Smooth muscle cell of the coronary artery (primary cell): ENCODE results near the gene CNTD1. TPM values are rescaled to one million over a fixed set of nuclear protein-coding genes. Genes with fewer than 3 reads are reported as not detected.

ENCODE experiments used
- total RNA-seq: library from RNA; depleted of rRNA; stranded (reverse); fragments of >200 nt; gene quantifications from 2 replicates; pipeline ENCODE4 v1.2.3, GENCODE V29; 2014; ENCODE audit warnings: low replicate concordance

Gene CNTD1, protein sequence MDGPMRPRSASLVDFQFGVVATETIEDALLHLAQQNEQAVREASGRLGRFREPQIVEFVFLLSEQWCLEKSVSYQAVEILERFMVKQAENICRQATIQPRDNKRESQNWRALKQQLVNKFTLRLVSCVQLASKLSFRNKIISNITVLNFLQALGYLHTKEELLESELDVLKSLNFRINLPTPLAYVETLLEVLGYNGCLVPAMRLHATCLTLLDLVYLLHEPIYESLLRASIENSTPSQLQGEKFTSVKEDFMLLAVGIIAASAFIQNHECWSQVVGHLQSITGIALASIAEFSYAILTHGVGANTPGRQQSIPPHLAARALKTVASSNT
- total RNA-seq = 0.30 TPM in 1 of 2 replicates, not detected in the other

DNA sequence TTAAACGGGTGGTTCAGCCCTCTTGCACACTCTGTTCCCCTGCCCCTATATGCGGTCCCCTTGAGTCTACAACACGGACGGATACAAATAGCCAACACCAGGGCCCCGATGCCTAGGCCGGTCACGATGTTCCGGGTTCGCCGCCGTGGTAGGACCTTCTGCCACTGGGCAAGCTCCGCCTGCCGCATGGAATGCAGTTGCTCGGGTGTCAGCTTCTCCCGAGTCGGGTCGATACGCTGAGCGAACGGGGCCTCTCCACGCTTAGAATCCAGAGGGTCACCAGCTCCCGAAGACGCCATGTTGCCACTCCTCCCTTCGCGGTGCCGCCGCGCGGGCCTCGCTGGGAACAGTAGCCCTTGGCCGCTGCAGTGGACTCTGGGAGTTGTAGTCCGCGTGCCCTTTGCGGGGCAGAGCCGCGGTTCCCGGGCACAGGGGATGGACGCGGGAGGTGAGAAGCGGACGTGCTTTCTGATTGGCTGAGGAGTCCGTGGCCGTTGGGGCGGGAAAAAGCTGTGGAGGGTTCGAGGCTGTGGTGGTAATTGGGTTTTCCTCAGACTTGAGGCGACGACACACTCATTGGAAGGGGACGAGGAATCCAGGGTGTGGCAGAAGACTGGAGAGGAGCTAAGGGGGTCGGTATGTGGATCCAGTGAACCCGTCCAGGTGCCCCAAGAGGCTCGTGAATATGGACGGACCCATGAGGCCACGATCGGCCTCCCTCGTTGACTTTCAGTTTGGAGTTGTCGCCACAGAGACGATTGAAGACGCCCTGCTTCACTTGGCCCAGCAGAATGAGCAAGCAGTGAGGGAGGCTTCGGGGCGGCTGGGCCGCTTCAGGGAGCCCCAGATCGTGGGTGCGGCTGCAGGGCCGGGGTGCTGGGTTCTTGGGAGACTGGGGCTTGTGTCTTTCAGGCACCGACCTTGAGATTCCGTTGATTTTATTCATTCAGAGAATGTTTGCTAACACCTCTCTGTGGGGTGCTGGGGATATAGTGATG is at the start of gene CNTD1, which contains the start of gene COA3:
TSS of gene CNTD1 (plus strand) at position 479 of the 998 bp plus-strand sequence. CDS start at position 686, 207 bp downstream.
TSS of gene COA3 (minus strand) at position 322 of the 998 bp plus-strand sequence. CDS start at position 299, 23 bp downstream.

DNA sequence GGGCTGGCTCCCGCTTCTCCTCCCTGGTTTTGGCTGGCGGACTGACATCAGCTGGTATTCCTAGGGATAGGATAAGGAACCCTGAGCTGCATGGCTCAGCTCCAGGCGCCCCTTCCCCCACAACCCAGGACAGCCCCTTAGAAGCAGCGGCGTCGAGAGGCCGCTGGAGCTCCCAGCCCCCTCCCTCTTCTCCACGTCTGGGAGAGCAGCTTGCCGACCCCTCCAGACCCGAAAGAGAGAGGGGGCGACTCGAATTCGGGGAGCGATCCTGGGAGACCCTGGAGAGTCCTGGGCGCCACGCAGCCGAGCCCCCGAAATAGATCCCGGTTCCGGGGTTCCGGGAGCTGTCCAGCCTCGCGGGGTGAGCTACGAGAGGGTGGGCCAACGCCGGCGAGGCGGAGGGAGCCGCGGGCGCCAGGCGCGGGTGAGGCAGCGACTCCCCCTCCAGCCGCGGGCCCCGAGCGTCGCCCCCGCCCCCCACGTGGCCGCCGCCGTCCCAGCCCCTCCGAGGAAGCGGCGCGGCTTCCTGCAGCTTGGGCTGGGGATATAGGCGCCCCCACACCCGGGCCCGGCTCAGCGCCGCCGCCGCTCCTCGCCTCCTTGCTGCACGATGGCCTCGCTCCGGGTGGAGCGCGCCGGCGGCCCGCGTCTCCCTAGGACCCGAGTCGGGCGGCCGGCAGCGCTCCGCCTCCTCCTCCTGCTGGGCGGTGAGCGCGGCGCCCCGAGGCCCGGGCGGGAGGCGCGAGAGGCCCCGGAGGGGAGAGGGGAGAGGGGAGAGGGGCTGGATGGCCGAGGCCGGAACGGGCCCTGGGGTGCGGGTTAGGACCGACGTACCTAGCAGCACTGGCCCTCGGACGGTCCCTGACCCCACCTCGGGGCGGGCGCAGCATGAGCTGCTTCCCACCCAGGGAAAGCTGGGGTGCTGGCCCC is 37.7 kb upstream of the CNTD1 start, which contains the start of gene RAMP2:
TSS of gene RAMP2 (plus strand) at position 576 of the 930 bp plus-strand sequence. CDS start at position 611, 35 bp downstream.

DNA sequence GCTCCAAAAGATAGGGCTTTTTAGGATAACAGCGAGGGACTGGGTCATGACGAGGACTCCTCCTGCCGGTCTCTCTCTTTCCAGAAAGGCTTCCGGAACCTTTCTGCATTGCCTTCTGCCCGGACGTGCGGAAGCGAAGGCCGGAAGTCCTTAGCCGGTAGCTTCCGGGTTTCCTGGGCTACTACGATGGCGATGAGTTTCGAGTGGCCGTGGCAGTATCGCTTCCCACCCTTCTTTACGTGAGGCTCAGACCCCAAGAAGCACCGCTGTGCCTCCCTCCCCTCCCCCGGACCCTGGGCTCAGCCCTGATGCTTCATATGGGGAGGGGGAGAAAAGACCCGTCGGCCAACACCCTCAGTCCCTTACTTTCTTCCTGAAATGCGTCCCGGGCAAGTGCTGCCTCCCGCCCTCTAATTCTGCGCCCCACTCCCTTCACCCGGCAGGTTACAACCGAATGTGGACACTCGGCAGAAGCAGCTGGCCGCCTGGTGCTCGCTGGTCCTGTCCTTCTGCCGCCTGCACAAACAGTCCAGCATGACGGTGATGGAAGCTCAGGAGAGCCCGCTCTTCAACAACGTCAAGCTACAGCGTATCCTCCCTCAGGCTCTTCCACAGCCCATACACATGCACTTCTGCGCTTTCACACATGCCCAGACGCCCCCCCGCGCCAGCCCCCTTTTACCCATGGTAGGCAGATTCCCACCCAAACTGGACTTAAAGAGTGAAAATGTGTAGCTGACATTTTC is 25.2 kb upstream of the CNTD1 start, which contains the start of gene VPS25:
TSS of gene VPS25 (plus strand) at position 160 of the 746 bp plus-strand sequence. CDS start at position 187, 27 bp downstream.

DNA sequence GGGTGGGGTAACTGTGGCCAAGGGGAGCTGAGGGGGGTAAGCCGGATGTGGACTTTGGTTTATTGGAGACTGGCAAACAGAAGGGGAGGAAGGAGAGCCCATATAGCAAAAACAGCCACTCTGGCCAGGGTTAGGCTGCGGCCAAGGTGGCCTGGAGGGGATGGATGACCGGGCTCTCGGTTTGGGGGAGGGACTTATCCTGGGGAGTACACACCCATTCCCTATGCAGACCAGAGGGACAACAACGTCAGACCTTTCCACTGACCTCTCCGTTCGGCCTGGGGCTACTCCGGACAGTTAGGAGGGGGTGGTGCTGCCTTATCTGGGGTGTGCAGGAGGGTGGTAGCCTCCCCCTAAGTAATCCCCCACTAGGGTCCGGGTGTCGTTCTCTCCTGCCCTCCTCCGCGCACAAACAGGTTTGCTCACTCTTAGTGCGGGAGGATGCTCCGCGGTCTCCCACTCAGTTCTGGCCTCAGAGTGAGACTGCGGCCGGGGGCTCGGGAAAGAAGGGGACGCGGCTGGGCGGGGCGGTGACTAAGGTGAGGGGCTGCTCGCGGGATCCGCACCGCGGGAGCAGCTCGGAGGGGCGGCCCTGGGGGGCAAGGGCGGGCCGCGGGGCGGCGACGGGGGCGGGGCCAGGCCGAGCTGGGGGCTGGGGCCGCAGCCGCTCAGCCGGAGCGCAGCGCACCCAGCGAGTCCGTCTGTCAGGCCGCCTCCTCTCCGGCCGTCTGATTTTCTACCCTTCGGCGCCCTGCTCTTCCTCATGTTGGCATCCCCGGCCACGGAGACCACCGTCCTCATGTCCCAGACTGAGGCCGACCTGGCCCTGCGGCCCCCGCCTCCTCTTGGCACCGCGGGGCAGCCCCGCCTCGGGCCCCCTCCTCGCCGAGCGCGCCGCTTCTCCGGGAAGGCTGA is 18.5 kb upstream of the CNTD1 start, which contains the start of gene WNK4:
TSS of gene WNK4 (plus strand) at position 675 of the 915 bp plus-strand sequence. CDS start at position 764, 89 bp downstream.

DNA sequence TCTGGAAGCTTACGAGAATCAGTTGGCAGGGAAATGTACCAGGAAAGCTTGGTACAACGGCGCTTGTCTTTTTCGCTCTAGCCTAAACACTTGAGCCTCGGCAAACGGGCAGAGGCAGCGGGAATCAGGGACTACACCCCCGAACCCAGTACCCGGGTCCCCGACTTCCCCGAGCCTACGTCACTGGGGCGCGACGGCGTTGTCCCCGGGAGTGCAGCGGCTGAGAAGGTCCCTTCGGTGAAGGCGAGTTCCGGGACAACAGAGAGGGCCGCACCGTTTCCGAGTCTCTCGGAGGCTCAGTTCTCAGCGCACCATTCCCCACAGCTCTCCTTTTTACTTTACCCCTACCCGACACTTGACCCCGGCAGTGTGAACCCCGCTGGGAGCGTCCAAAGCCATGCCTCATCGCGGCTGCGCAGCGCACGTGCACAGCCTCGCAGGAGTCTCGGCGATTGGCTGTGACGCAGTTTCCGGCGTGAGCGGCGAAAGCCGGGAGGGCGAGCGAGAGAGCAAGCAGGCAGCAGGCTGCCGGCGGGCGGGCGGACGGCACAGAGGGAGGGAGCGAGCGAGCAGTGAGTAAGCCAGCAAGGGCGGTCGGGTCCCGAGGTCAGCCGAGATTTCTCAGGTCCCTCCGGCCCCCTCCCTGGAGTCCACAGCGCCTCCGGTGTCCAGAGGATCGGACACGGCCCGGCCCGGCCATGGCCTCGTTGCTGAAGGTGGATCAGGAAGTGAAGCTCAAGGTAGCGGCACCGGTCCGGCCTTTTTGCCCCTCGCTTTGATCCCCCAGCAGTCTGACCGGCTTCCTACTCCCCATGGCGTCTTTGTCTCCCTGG is 34.5 kb downstream of the CNTD1 start, which contains the start of gene PSME3:
TSS of gene PSME3 (plus strand) at position 464 of the 833 bp plus-strand sequence. CDS start at position 699, 235 bp downstream.

DNA sequence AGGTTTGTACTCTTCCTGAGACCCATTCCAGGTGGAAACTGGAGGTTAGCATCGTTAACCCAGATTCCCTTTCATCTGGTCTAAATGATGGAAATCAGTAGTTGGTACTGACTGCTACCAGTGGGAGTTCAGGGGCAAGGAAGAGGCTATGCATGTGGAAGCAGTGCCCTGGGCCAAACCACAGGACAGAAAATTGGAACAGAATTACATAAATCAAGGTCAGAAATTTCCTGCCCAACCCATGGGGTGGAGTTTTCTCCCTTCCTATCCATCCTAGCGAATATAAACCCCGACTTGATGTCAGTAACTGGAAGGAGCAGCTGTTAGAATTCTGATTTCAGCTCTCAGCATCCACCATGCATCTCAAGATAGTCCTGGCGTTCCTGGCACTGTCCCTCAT is 45.6 kb downstream of the CNTD1 start, which contains the start of gene AOC2:
TSS of gene AOC2 (plus strand) at position 310 of the 400 bp plus-strand sequence. CDS start at position 357, 47 bp downstream.

DNA sequence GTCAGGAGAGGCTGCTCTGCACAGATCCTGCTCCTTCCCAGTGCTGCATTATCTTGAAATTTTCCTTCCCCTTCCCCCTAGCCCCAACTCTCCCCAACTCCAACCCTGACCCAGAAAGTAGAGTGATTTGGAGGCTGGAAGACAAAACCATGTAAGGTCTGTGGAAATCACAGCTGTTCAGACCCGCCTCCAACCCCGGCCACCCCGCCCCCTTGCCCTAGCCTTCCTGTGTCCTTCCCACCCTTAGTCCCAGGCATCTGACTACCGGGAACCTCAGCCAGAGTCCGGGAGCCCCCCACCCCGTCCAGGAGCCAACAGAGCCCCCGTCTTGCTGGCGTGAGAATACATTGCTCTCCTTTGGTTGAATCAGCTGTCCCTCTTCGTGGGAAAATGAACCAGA is 52.3 kb downstream of the CNTD1 start, which contains the start of gene AOC3:
TSS of gene AOC3 (plus strand) at position 246 of the 400 bp plus-strand sequence. CDS start at position 391, 145 bp downstream.

Other genes with a start within 250 kb of the CNTD1 start
- gene HSD17B1, start 245.9 kb upstream of the CNTD1 start, total RNA-seq = 1.8 and 8.9 TPM in 2 replicates
- gene COASY, start 236.7 kb upstream of the CNTD1 start, total RNA-seq = 5.4 and 8.2 TPM in 2 replicates
- gene MLX, start 231.8 kb upstream of the CNTD1 start, total RNA-seq = 33.7 and 38.0 TPM in 2 replicates
- gene PSMC3IP, start 221.1 kb upstream of the CNTD1 start, total RNA-seq = 2.8 and 3.7 TPM in 2 replicates
- gene RETREG3, start 189.5 kb upstream of the CNTD1 start, total RNA-seq = 56.1 and 95.8 TPM in 2 replicates
- 21.9 and 23.5 TPM in 2 replicates for gene TUBG1, start 189.2 kb upstream of the CNTD1 start, total RNA-seq
- gene TUBG2, start 139.6 kb upstream of the CNTD1 start, total RNA-seq = 5.4 and 6.8 TPM in 2 replicates
- gene PLEKHH3, start 121.9 kb upstream of the CNTD1 start, total RNA-seq = 9.1 and 10.9 TPM in 2 replicates
- gene CCR10, start 117.0 kb upstream of the CNTD1 start, total RNA-seq = 1.3 and 4.3 TPM in 2 replicates
- gene CNTNAP1, start 116.3 kb upstream of the CNTD1 start, total RNA-seq = 24.3 and 26.6 TPM in 2 replicates
- 6.7 and 31.2 TPM in 2 replicates for gene EZH1, start 53.8 kb upstream of the CNTD1 start, total RNA-seq
- gene RAMP2, start 37.6 kb upstream of the CNTD1 start, total RNA-seq = 0.30 TPM in 1 of 2 replicates, not detected in the other
- 53.2 and 64.7 TPM in 2 replicates for gene VPS25, start 25.4 kb upstream of the CNTD1 start, total RNA-seq
- gene WNK4, start 18.3 kb upstream of the CNTD1 start, total RNA-seq = 0.12 and 1.6 TPM in 2 replicates
- gene COA3, start 157 bp upstream of the CNTD1 start, total RNA-seq = 61.5 and 63.4 TPM in 2 replicates
- 150 and 195 TPM in 2 replicates for gene BECN1, start 25.4 kb downstream of the CNTD1 start, total RNA-seq
- gene PSME3, start 34.5 kb downstream of the CNTD1 start, total RNA-seq = 32.3 and 68.3 TPM in 2 replicates
- 0.23 and 0.30 TPM in 2 replicates for gene AOC2, start 45.7 kb downstream of the CNTD1 start, total RNA-seq
- 0.23 and 0.94 TPM in 2 replicates for gene AOC3, start 52.3 kb downstream of the CNTD1 start, total RNA-seq
- gene G6PC1, start 101.9 kb downstream of the CNTD1 start, total RNA-seq = not detected in 2 replicates
- 30.8 and 33.9 TPM in 2 replicates for gene AARSD1, start 165.6 kb downstream of the CNTD1 start, total RNA-seq
- gene PTGES3L, start 181.2 kb downstream of the CNTD1 start, total RNA-seq = 1.1 TPM in 1 of 2 replicates, not detected in the other
- gene RUNDC1, start 181.7 kb downstream of the CNTD1 start, total RNA-seq = 10.7 and 12.1 TPM in 2 replicates
- 1,818 and 2,251 TPM in 2 replicates for gene RPL27, start 199.6 kb downstream of the CNTD1 start, total RNA-seq
- gene IFI35, start 207.9 kb downstream of the CNTD1 start, total RNA-seq = 17.7 and 20.4 TPM in 2 replicates
- 139 and 934 TPM in 2 replicates for gene VAT1, start 223.5 kb downstream of the CNTD1 start, total RNA-seq
- 0.53 and 0.82 TPM in 2 replicates for gene RND2, start 226.4 kb downstream of the CNTD1 start, total RNA-seq